OCI-LY3 (cell line): Measurements from ENCODE around the gene ZNF407.

Source experiments
- H2AFZ ChIP-seq: fragments of 200-600, 300-600 bp; shearing (Covaris generic); 2 replicates; pipeline ENCODE4 v1.6.0; 2014; ENCODE audit warnings: antibody characterized with exemption, low read depth, low read length
- H3K27ac ChIP-seq: fragments of 200-600, 300-600 bp; sonication (generic); 2 replicates; pipeline ENCODE4 v1.5.1; 2014; ENCODE audit warnings: mild to moderate bottlenecking, low read length, moderate library complexity, mixed read lengths
- H3K27me3 ChIP-seq: fragments of 200-600, 300-600 bp; sonication (generic); 2 replicates; pipeline ENCODE4 v1.6.1; 2014; ENCODE audit warnings: low read depth, low read length, mixed read lengths
- H3K36me3 ChIP-seq: fragments of 200-600, 300-600 bp; sonication (generic); replicated peaks from 2 replicates; pipeline ENCODE3; 2014; ENCODE audit warnings: low read depth, low read length, mixed read lengths
- H3K4me1 ChIP-seq: fragments of 300-600, 200-600 bp; sonication (generic); 2 replicates; pipeline ENCODE4 v1.6.1; 2014; ENCODE audit warnings: low read length, mixed read lengths
- H3K4me2 ChIP-seq: fragments of 200-600, 300-600 bp; sonication (generic); 2 replicates; pipeline ENCODE4 v1.6.1; 2014; ENCODE audit warnings: low read length, mixed read lengths
- H3K4me3 ChIP-seq: fragments of 300-600, 200-600 bp; sonication (generic); 2 replicates; pipeline ENCODE4 v1.5.1; 2014; ENCODE audit warnings: antibody characterized with exemption, mild to moderate bottlenecking, low read length, moderate library complexity
- H3K79me2 ChIP-seq: fragments of 300-600, 200-600 bp; shearing (Covaris generic); 2 replicates; pipeline ENCODE4 v1.6.1; 2014; ENCODE audit warnings: mild to moderate bottlenecking, low read length, mixed read lengths
- H3K9ac ChIP-seq: fragments of 300-600, 200-600 bp; shearing (Covaris generic); 2 replicates; pipeline ENCODE4 v1.6.0; 2014; ENCODE audit warnings: mild to moderate bottlenecking, low read length, moderate library complexity
- H3K9me3 ChIP-seq: fragments of 200-600, 300-600 bp; shearing (Covaris generic); 2 replicates; pipeline ENCODE4 v1.6.1; 2014; ENCODE audit warnings: low read length, mixed read lengths; ENCODE audit not compliant: insufficient read depth
- H4K20me1 ChIP-seq: fragments of 200-600, 300-600 bp; sonication (generic); 2 replicates; pipeline ENCODE4 v1.6.1; 2016; ENCODE audit warnings: low read length, mixed read lengths; ENCODE audit not compliant: insufficient read depth
- CTCF ChIP-seq: fragments of 200-600, 300-600 bp; sonication (generic); IDR thresholded peaks from 2 replicates; pipeline ENCODE4 v1.5.1; 2014; ENCODE audit warnings: antibody characterized with exemption, low read length, low read depth
- EZH2phosphoT487 ChIP-seq: fragments of 200-600 bp; shearing (Covaris generic); IDR thresholded peaks from 2 replicates; pipeline ENCODE4 v1.6.1; 2018; ENCODE audit warnings: antibody characterized with exemption, mixed run types, low read depth

ZNF407 gene

GRCh38 chr18:75016025-75016717 lies 418.5 kb downstream of the ZNF407 start:
- H3K27me3 ChIP-seq: no peaks in the 10 kb centered on the region
- H3K9ac ChIP-seq: peak overlapping the region; percentile 7; the same call in 1 of the 2 replicates
- H4K20me1 ChIP-seq: no peaks in the 10 kb centered on the region
- peaks cover 32% of the 10 kb centered on the region for H3K4me1 ChIP-seq
- peak overlapping the region; percentile 48 for H3K4me2 ChIP-seq
- TF ChIP-seq EZH2phosphoT487: no peak
- TF ChIP-seq CTCF: no peak
- H3K79me2 ChIP-seq: no peaks in the 10 kb centered on the region
- H3K4me3 ChIP-seq: peak overlapping the region; percentile 31
- H2AFZ ChIP-seq: no peak overlapping the region
- no peaks in the 10 kb centered on the region for H3K36me3 ChIP-seq
- H3K9me3 ChIP-seq: no peaks in the 10 kb centered on the region
- peak overlapping the region; percentile 34 for H3K27ac ChIP-seq

DNA sequence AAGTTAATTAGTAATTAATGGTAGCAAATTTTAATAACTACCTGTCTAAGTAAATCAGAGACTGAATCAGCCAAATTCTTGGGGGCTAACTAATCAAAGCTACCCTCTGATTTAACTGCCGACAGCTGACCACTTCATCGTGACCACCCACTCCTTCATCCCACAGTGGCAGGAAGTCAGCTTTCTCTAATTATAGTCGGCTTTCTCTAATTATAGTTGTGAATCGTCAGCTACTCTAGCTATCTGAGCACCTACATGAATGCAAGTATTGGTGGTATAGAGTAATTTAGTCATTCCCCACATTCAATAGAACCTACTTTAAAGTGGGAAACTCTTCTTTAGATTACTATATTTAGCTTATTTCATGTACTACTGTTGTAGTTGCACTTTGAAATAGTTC lies 425.8 kb downstream of the ZNF407 start:
- Histone ChIP-seq H3K27ac (no peak overlapping the region), H3K79me2 (no peaks in the 10 kb centered on the region), H2AFZ (no peak overlapping the region), H4K20me1 (no peaks in the 10 kb centered on the region), H3K9me3 (no peaks in the 10 kb centered on the region), H3K4me3 (no peak overlapping the region), H3K4me2 (no peak overlapping the region), H3K27me3 (no peaks in the 10 kb centered on the region), H3K36me3 (no peaks in the 10 kb centered on the region), H3K9ac (no peak overlapping the region), H3K4me1 (peaks cover 8% of the 10 kb centered on the region)
- TF ChIP-seq EZH2phosphoT487: no peak

DNA sequence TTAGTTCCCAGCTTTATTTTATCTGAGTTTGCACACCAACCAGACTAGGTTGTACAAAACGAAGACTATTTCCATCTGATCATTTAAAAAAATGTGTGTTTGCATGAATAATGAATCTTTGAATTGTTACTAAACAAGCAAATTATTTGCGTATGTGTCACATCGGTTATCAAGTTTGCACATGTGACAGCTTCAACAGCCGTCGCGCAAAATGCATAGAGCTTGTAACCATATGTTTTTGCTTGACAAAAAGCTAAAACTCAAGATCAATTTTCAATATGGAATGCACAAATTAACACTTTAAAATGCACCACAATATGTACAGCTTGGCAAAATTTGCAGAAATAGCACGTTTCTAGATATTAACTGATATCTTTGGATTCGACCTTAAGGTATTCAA lies 427.2 kb downstream of the ZNF407 start:
- H3K4me3 ChIP-seq: no peak overlapping the region
- no peak overlapping the region for H3K27ac ChIP-seq
- no peak overlapping the region for H2AFZ ChIP-seq
- no peaks in the 10 kb centered on the region for H3K27me3 ChIP-seq
- H3K9me3 ChIP-seq: no peaks in the 10 kb centered on the region
- no peaks in the 10 kb centered on the region for H3K36me3 ChIP-seq
- TF ChIP-seq CTCF (no peak), EZH2phosphoT487 (no peak)
- H3K9ac ChIP-seq: no peak overlapping the region
- H3K4me1 ChIP-seq: peaks cover 8% of the 10 kb centered on the region
- no peaks in the 10 kb centered on the region for H3K79me2 ChIP-seq
- H3K4me2 ChIP-seq: no peak overlapping the region
- H4K20me1 ChIP-seq: no peaks in the 10 kb centered on the region

DNA sequence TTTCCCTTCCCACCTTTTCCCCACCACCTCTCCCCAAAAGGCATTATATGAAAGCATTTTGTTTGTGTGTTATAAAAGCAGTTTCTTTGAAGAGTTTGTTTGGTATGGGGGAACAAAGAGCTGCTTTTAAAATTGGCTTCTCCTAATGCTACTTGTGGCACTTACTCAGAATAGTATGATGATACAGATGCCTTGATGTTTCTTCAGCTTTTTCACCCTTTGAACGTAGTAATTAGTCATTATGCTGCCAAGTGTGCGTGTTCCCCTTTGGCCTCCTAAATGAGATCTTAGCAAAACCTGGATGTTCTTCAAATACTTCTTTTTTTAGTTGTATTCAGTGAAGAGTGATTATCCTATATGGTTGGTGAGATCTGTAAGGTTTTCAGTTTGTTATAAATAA lies 427.9 kb downstream of the ZNF407 start:
- no peaks in the 10 kb centered on the region for H3K36me3 ChIP-seq
- no peak overlapping the region for H3K4me2 ChIP-seq
- H3K27ac ChIP-seq: no peak overlapping the region
- no peak overlapping the region for H2AFZ ChIP-seq
- H4K20me1 ChIP-seq: no peaks in the 10 kb centered on the region
- no peak overlapping the region for H3K9ac ChIP-seq
- no peak overlapping the region for H3K4me3 ChIP-seq
- H3K27me3 ChIP-seq: no peaks in the 10 kb centered on the region
- H3K79me2 ChIP-seq: no peaks in the 10 kb centered on the region
- H3K4me1 ChIP-seq: peaks cover 4% of the 10 kb centered on the region
- no peak for TF ChIP-seq EZH2phosphoT487
- no peak for TF ChIP-seq CTCF
- no peaks in the 10 kb centered on the region for H3K9me3 ChIP-seq
